Stimulated activated CD8-positive, alpha-beta memory T cell treated with anti-CD3 and anti-CD28 coated beads, Interleukin-4, amount 100 ng/mL, for 48 hours (primary cell): ENCODE results near the gene EIF5A.
A peak's percentile ranks its signal among the peaks of the same experiment; 100 is the strongest.
"Not testable (repeated sequence)": the region's sequence is repeated elsewhere in the genome, so short reads cannot be mapped to it uniquely, and the experiment has no call there.

Source experiments
- DNase-seq: peaks from one replicate; pipeline ENCODE4 v3.0.0-alpha.2; 2020

The EIF5A gene

GRCh38 chr17:7332600-7333069, 25.2 kb downstream of the EIF5A start:
- DNase-seq: peak; percentile 51

- no peak for DNase-seq
Measured at GRCh38 chr17:7334938-7335538, 27.6 kb downstream of the EIF5A start.

- not testable (repeated sequence) for DNase-seq
Measured at GRCh38 chr17:7335765-7336164, 28.3 kb downstream of the EIF5A start.

GRCh38 chr17:7336240-7337175, 29.1 kb downstream of the EIF5A start, which contains the start of gene ACAP1:
Gene ACAP1, plus strand, starts transcription at chr17:7336529. Its CDS starts 206 bp downstream, at chr17:7336735.
- peak; percentile 93 for DNase-seq

- not testable (repeated sequence) for DNase-seq
Measured at GRCh38 chr17:7337600-7337999, 30.2 kb downstream of the EIF5A start.

GRCh38 chr17:7340179-7340578, 32.8 kb downstream of the EIF5A start:
- no peak for DNase-seq

GRCh38 chr17:7341842-7342241, 34.4 kb downstream of the EIF5A start:
- DNase-seq: no peak

GRCh38 chr17:7343250-7343649, 35.8 kb downstream of the EIF5A start:
- DNase-seq: no peak

GRCh38 chr17:7346761-7347614, 39.6 kb downstream of the EIF5A start:
- no peak for DNase-seq

GRCh38 chr17:7347630-7348477, 40.4 kb downstream of the EIF5A start:
- no peak for DNase-seq

GRCh38 chr17:7348478-7349242, 41.2 kb downstream of the EIF5A start:
- DNase-seq: no peak

- peak; percentile 85 for DNase-seq
Measured at GRCh38 chr17:7351665-7352502, 44.5 kb downstream of the EIF5A start, which contains the start of gene KCTD11. Gene KCTD11, plus strand, starts transcription at chr17:7352162.

- DNase-seq: no peak
Measured at GRCh38 chr17:7352503-7352889, 45.1 kb downstream of the EIF5A start.

GRCh38 chr17:7352910-7353635, 45.6 kb downstream of the EIF5A start:
- no peak for DNase-seq

- peak; percentile 45 for DNase-seq
Measured at GRCh38 chr17:7354262-7354843, 46.9 kb downstream of the EIF5A start.

- no peak for DNase-seq
Measured at GRCh38 chr17:7355053-7355452, 47.6 kb downstream of the EIF5A start, which contains the start of gene TMEM95. Gene TMEM95, plus strand, starts transcription at chr17:7355156. Its CDS starts 49 bp downstream, at chr17:7355205.

GRCh38 chr17:7355573-7355972, 48.1 kb downstream of the EIF5A start:
- DNase-seq: no peak

GRCh38 chr17:7356072-7356549, 48.7 kb downstream of the EIF5A start:
- DNase-seq: peak; percentile 93

- DNase-seq: no peak
Measured at GRCh38 chr17:7356756-7357155, 49.3 kb downstream of the EIF5A start.
